ENCODE data around the gene NHLRC1.
"Not testable (repeated sequence)": the region's sequence is repeated elsewhere in the genome, so short reads cannot be mapped to it uniquely, and the experiment has no call there.

Gene NHLRC1

GRCh38 chr6:18122128-18123093 is at the start of gene NHLRC1:
NHLRC1 (minus strand) TSS chr6:18122677; CDS start chr6:18122606, 71 bp downstream.
- DNase-seq: peak; percentile 85

DNA sequence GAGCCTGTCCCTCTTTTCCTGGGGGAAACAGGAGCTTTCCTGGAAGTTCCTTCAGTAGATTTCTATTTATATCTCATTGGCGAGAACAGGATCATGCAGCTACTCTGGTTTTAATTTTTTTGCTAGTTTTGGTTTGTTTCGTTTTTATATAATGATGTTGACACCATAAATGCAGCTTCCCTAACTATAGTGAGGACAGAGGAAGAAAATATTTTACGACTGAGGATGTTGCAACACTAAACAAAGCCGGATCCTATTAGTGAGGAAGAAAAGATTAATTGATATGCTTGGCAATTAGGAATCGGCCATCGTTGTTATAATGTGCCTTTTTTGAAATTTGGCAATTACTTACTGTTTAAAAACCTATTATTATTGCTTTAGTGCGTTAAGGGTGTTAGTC is 49.4 kb upstream of the NHLRC1 start:
- DNase-seq: no peak

DNA sequence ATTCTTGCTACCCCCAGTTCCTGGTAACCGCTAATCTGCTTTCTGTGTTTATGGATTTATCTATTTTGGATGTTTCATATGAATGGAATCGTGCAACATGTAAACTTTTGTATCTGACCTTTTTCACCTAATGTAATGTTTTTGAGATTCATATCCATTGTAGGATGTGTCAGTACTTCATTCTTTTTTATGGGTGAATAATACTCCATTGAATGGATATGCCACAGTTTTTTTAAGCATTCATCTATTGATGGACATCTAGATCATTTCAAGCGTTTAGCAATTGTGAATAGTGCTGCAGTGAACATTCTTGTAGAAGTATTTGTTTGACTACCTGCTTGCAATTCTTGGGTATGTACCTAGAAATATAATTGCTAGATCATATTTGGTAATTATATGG is 45.8 kb upstream of the NHLRC1 start:
- DNase-seq: no peak

- DNase-seq: no peak
Observed at GRCh38 chr6:18166312-18167036, 44.0 kb upstream of the NHLRC1 start.

DNA sequence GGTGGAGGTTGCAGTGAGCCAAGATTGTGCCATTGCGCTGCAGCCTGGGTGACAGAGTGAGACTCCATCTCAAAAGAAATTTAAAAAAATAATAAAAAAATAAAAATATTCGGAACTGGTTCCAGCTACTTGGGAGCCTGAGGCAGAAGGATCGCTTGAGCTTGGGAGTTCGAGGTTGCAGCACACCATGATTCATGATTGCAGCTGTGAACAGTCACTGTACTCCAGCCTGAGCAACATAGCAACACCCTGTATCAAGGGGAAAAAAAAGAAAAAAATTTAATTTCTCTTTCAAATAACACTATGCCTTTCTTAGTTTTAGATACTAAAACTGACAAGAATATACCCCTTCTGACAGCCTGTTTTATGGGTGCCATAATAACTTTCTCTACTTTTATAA is 43.3 kb upstream of the NHLRC1 start:
- no peak for DNase-seq

GRCh38 chr6:18162401-18162800 is 39.9 kb upstream of the NHLRC1 start:
- DNase-seq: no peak

- DNase-seq: no peak
Observed at GRCh38 chr6:18161431-18161830, 39.0 kb upstream of the NHLRC1 start.

DNA sequence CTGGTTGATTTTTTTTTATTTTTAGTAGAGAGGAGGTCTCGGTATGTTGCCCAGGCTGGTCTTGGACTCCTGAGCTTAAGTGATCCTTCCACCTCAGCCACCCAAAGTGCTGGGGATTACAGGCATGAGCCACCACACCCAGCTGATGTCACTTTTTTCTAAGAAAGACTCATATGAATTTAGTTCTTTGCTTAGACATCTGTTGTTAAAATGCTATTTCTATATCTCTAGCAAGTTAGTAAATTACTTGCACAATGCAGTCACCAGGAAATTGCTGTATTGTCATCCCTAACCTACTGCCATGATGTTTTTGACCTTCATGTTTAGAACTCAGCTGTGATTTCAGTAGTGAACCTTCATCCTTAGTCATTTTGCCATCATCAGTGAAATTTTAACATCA is 38.4 kb upstream of the NHLRC1 start:
- DNase-seq: no peak

DNA sequence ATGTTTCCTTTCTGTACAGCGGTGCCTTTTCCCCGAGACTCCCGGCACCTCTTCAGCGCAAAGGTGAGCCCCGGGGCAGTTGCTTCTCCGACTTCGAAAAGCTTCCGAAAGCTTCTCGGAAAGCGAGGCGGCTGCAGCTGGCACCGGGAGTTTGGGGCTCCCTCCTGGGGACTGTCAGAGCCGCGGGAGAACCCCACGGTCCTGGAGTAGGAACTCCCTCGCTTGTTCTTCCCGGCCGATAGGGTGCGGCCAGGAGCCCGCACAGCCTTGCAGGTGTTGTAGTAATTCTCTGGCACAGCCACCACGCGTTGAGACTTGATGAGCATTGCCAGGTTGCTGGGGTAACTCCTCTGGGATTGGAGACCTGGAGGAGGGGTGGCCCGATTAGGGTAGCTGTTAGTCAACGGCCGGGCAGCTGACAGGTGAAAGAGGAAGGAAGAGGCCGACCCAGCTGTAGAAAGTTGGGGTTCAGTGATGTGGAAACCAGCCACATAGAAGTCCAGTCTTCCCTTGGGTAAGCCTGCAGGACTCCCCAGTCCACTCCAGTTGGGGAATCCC is 33.5 kb upstream of the NHLRC1 start:
- peak; percentile 23 for DNase-seq

DNA sequence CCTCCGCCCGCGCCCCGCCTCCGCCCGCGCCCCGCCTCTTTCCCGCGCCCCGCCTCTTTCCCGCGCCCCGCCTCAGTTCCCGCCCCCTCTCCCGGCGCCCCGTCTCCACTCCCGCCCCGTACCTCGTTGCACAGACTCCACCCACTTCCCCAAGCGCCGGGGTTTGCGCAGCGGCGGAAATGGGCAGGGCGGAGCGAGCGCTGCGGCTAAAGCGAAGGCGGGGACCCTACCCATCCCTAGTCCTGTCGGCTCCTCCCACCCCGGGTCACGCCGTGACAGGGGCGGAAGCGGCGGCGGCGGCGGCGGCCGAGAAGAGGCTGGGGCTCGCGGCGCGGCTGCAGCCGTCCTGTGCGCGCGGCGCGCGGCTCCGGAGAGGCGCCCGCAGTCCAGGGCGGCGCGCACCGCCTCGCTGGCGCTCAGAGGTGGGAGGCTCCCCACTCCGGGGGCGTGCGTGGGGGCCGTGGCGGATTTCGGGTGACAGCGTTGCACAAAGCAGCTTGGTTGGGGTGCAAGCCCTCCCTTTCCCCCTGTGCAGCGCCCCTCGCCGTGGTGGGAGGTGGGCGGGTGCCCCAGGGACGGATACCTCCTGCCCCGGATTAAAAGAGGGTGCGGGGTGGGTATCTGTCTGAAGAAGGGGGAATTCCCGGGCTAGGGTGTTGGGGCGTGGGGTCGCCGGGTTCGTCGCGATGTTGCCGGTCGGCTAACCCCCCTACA is 32.8 kb upstream of the NHLRC1 start, which contains the start of gene KDM1B:
TSS of gene KDM1B (plus strand) at position 273 of the 714 bp plus-strand sequence. CDS start 4,474 bp downstream, outside the sequence.
- DNase-seq: peak; percentile 98

DNA sequence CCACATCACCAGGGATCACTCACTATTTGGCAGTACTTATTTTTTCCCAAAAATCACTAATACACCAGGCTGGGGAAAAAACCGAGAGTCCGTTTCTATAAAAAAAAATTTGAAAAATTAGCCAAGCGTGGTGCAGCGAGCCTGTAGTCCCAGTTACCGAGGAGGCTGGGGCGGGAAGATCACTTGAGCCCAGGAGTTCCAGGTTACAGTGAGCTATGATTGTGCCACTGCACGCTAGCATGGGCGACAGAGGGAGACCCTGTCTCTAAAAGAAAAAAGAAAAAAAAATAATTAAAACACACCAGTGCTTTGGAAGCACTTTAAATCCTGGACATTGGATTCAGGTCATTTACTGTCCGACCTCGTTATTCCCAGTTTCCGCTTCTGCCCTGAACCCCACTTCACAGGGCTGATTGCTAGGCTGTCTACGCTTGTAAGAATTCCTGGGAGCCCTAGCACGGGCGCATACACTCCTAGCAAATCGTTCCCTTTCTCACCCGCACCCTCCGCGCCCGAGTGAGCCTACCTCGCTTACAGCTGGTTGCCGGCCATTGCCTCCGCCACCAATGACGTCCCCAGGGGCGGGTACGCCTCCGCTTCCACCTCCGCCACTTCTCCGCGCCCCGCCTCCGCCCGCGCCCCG is 32.2 kb upstream of the NHLRC1 start, which contains the start of gene TPMT:
TSS of gene TPMT (minus strand) at position 571 of the 643 bp plus-strand sequence. CDS start 5,950 bp downstream, outside the sequence.
- DNase-seq: no peak

DNA sequence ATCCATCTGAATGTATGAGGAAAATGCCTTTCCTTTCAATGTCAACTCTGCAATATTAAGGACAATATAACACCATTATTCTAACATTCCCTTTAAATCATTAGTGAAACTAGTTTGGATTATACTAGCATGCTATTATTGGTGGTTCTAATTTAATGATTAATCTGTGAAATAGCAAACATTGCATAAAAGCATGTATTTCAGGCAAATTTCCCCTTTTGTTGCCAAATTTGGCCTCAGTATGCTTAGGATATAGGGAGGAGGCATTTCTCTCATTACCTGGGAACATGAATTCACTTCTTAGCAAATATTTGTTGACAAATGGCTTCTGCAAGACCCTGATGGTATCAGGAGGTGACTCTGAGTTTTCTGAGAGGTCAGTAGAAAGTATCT is 30.8 kb upstream of the NHLRC1 start:
- DNase-seq: no peak

DNA sequence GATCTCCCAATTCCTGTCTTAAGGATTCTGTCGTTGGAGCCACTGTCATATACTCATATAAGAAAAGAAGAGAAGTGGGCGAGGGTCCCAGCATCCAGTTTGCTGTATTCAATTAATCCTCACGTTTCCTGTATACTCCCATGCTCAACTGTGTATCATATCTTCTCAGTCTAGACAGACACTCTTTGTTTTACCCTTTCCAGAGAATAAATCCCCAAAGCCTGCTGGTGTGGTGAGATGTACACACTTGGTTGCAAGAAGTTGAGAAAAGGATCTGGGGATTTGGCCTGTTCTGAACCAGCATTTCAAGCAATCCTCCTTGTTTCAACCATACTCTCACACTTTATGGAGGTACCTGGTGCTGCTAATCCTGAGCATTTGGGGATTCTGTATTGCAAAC is 29.3 kb upstream of the NHLRC1 start:
- DNase-seq: no peak

DNA sequence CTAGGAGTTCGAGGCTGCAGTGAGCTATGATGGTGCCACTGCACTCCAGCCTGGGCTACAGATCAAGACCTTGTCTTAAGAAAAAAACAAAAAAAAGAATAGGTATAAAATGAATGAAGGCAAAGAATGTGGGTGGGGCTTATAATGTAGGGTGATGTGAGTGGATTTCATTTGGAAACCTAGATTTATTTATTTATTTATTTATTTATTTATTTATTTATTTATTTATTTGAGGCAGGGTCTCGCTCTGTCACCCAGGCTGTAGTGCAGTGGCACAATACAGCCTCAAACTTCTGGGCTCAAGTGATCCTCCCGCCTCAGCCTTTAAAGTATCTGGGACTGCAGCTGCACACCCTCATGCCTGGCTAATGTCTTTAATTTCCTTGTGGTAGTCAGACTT is 28.9 kb upstream of the NHLRC1 start:
- DNase-seq: not testable (repeated sequence)

DNA sequence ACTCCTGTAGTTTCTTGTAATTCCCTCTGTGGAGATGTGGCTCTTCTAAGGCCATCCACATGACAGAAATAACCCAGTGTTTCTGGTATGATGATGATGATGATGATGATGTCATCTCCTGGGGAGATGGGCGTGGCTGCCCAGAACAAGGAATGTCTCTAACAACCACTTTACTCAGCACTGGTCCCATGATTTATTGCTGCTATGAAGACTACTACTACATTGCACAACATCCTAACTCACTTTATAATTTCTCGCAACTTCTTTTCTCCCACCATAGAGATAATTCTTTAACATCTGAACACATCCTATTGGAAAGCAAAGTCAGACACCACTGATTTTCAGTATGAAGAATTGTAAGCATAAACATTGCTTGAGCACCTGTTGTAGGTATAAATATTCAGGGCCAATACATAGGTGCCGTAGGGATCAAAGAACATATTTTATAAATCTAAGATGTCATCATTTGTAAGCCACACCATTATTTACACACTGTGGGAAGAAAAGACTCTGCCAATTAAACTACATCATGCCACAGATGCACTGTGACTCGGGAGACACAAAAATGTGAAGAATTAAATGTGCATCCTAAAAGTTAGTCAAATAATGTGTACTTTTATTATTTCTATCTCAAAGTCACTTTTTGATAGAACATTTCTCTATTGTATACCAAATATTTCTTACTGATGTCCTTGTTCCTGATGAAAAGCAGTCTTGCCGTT is 26.0 kb upstream of the NHLRC1 start:
- DNase-seq: peak; percentile 90

GRCh38 chr6:18147616-18148015 is 25.1 kb upstream of the NHLRC1 start:
- DNase-seq: no peak

- peak; percentile 60 for DNase-seq
Observed at GRCh38 chr6:18147160-18147559, 24.7 kb upstream of the NHLRC1 start.

DNA sequence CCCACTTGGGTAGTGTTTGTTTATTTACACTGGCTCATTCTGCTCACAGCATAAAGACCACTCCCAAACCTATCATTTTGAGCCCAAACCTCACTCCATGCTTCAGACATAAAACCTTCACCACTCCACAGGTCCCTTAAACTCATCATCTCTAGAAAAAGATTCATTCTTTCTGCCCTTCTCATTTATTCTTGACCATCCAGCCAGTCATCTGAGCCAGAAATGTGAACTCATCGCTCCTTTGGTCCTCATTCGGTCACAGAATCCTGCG is 20.0 kb upstream of the NHLRC1 start:
- DNase-seq: no peak

DNA sequence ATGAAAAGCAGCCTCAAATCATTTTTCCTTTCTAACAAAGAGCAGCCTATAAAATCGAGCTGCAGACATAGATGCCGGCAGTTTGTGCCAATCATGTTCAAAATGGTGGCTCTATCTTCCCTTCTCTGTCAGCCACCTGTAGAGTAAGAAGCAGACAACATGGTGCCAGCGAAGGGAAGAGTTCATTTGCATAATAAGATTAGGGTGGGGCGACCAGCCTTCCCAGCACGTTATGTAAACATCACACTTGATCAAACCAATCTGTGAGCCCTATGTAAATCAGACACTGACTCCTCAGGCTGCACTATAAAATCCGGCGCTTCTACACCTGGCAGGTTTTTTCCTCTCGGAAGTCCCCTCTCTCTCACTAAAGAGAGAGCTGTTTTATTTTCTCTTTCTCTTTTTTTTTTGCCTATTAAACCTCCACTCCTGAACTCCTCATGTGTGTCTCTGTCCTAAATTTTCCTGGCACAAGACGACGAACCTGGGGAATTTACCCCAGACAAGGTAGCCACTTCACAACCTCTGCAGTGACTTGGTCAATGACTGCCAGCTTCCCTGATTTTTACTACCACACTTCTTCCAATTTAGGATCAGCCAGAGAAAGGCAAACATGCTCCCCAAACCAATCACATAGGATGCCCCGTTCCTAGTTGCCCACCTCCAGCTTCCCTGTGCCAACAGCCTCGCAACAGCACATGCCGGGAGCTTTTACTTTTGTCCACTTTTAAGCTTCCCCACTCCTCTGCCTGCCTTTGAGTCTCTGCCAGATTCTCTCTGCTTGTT is 19.5 kb upstream of the NHLRC1 start:
- DNase-seq: no peak

DNA sequence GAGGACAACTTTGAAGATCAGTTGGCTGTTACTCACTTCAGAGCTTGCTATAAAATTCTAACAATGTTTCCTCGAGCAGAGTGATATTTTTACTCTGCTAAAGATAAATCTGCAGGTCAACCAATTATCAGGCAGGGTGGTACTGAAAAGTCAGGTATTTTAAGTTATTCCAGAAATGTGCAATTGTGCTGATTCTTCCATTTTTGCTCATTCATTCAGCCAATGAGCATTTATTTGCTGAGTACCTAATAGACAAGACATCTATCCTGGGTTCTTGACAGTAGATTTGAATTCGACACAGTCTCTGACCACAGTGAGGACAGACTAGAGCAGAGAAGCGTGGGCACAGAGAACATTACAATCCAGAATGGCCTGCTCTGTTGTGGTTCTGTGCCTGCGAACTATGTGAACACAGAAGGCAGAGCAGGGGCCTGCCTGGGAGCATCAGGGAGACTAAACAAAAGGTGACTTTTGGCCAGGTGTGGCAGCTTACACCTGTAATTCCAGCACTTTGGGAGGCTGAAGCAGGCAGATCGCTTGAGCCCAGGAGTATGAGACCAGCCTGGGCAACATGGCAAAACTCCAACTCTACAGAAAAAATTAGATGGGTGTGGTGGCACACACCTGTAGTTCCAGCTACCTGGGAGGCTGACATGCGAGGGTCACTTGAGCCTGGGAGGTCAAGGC is 17.6 kb upstream of the NHLRC1 start:
- DNase-seq: no peak

Measured in fibroblast of upper back skin (primary cell).